Measurements from ENCODE around the gene FAM180B. TPM values are rescaled to one million over a fixed set of nuclear protein-coding genes. Genes with fewer than 3 reads are reported as not detected.

Gene FAM180B
- total and polyA plus RNA-seq, 2 of the 8 experiments (the other 6 are each of a cell fraction or from before 2014, with no cell fraction given) = 0.09 TPM; not detected in 1

- H3K4me1 ChIP-seq (replicated peaks in 1 of 4; ENCODE audit: control insufficient read depth in 3 of 4, insufficient read depth in 4 of 4, low read length in 3 of 4) = no peaks in the 10 kb centered on the region; a peak in 1 of 7 replicates
- WGBS, 2 experiments (ENCODE audit: extremely low coverage in 1 of 2, insufficient coverage in 1 of 2, insufficient read length in 1 of 2, insufficient replicate concordance in 2 of 2, low coverage in 1 of 2, low lambda C conversion rate in 2 of 2, missing lambda C conversion rate in 1 of 2) = 63% methylated on average over 5 of the region's 5 CpGs; no CpG with 5 or more reads in 1 of the 2 experiments
- H2BK20ac ChIP-seq (ENCODE audit: low read length) = no peak overlapping the region
- H2BK12ac ChIP-seq (ENCODE audit: low read depth, low read length) = no peak overlapping the region
- H3K4me2 ChIP-seq (ENCODE audit: insufficient read depth in 1 of 2, low read depth in 2 of 2, low read length in 2 of 2) = no peak overlapping the region
- no peak overlapping the region for H4K5ac ChIP-seq (ENCODE audit: insufficient read length, low read depth, low read length)
- no peak overlapping the region for H3K23ac ChIP-seq (ENCODE audit: insufficient read length)
- no peak overlapping the region for H3K14ac ChIP-seq (ENCODE audit: insufficient read length)
- H3K56ac ChIP-seq (replicated peaks; ENCODE audit: insufficient read length, low read depth, low read length) = no peak overlapping the region
- no peak overlapping the region for H4K91ac ChIP-seq (replicated peaks; ENCODE audit: insufficient read length, low read length)
- no peak overlapping the region for H4K8ac ChIP-seq (ENCODE audit: extremely low read depth, insufficient read depth, low read length)
- H3K4ac ChIP-seq (replicated peaks; ENCODE audit: insufficient read length, low read depth, low read length) = no peak overlapping the region
- no peaks in the 10 kb centered on the region for H3K23me2 ChIP-seq (ENCODE audit: low read depth, low read length)
- H2BK120ac ChIP-seq (replicated peaks; ENCODE audit: low read depth, low read length) = no peak overlapping the region
- no peaks in the 10 kb centered on the region for H4K20me1 ChIP-seq (replicated peaks in 1 of 2; ENCODE audit: control insufficient read depth in 1 of 2, insufficient read depth in 2 of 2, low read length in 2 of 2)
- no peak for FAIRE-seq
- no peaks in the 10 kb centered on the region for H3K79me1 ChIP-seq (ENCODE audit: low read depth, low read length)
- no peak overlapping the region for H3K4me3 ChIP-seq (ENCODE audit: extremely low read depth in 1 of 4, insufficient read depth in 2 of 4, low read depth in 3 of 4, low read length in 4 of 4)
- DNase-seq (ENCODE audit: low read depth in 1 of 2, low spot score in 2 of 2) = no peak
- no peaks in the 10 kb centered on the region; a peak in 1 of 8 replicates for H3K36me3 ChIP-seq (ENCODE audit: control insufficient read depth in 2 of 4, insufficient read depth in 4 of 4, low read length in 3 of 4)
- H2AFZ ChIP-seq (ENCODE audit: low read length) = no peak overlapping the region
- peak overlapping the region in 1 of 4 experiments; percentile 5; a peak in 1 of 7 replicates for H3K9ac ChIP-seq (replicated peaks in 1 of 4; ENCODE audit: extremely low read depth in 1 of 4, low read depth in 3 of 4, low read length in 3 of 4)
- H2BK5ac ChIP-seq (ENCODE audit: low read depth, low read length) = no peak overlapping the region
- no peaks in the 10 kb centered on the region for H3K27me3 ChIP-seq (replicated peaks in 1 of 4; ENCODE audit: control insufficient read depth in 3 of 4, extremely low read depth in 1 of 4, insufficient read depth in 3 of 4, low read length in 3 of 4)
- POLR2A ChIA-PET (ENCODE audit: partially characterized antibody) = interaction anchor here (0.6 to 2.9 kb wide), 5 partner anchors 9 to 23 kb away, joined by 3 to 14 read pairs (median 5); partner anchors contain the start of gene FAM180B
- no peaks in the 10 kb centered on the region for H3K79me2 ChIP-seq (ENCODE audit: control insufficient read depth in 1 of 2, insufficient read depth in 2 of 2, low read length in 2 of 2)
- H3K9me3 ChIP-seq (ENCODE audit: insufficient read depth in 2 of 2, low read depth in 1 of 2, low read length in 1 of 2) = no peaks in the 10 kb centered on the region
- CTCF ChIA-PET (ENCODE audit: partially characterized antibody) = interaction anchor here (0.9 to 3.7 kb wide), 4 partner anchors 10 to 54 kb away, joined by 3 to 17 read pairs (median 6); no protein-coding TSS in a partner anchor
- H3K18ac ChIP-seq (ENCODE audit: extremely low read depth, low read length) = no peak overlapping the region
- H3K27ac ChIP-seq (ENCODE audit: low read depth, low read length) = no peak overlapping the region
- no peak overlapping the region for H2AK5ac ChIP-seq (ENCODE audit: low read depth, low read length)
- no peak overlapping the region for H2BK15ac ChIP-seq (ENCODE audit: low read length)
- TF ChIP-seq KDM4A (IDR thresholded peaks at IDR 0.05; ENCODE audit: low read depth, low read length, severe bottlenecking) = no peak
- TF ChIP-seq SP4 (IDR thresholded peaks at IDR 0.05; ENCODE audit: low read length) = no peak
- TF ChIP-seq RNF2 (IDR thresholded peaks at IDR 0.05; ENCODE audit: borderline replicate concordance, low read depth, low read length, missing control alignments, poor library complexity, severe bottlenecking) = no peak
- TF ChIP-seq BRCA1 (IDR thresholded peaks at IDR 0.05; ENCODE audit: low read depth, low read length) = no peak
- no peak for TF ChIP-seq TAF7 (optimal IDR thresholded peaks at IDR 0.05; ENCODE audit: borderline replicate concordance, low read depth, low read length)
- no peak for TF ChIP-seq USF2 (IDR thresholded peaks at IDR 0.05; ENCODE audit: low read length)
- TF ChIP-seq EP300 (IDR thresholded peaks at IDR 0.05; ENCODE audit: borderline replicate concordance in 1 of 2, low read depth in 2 of 2, low read length in 2 of 2) = no peak
- no peak for TF ChIP-seq EZH2 (IDR thresholded peaks at IDR 0.05; ENCODE audit: low read depth, low read length, severe bottlenecking)
- TF ChIP-seq POLR2AphosphoS5 (IDR thresholded peaks at IDR 0.05; ENCODE audit: low read depth, low read length) = no peak; the same call in 1 of the 2 replicates
- TF ChIP-seq CTBP2 (IDR thresholded peaks at IDR 0.05; ENCODE audit: borderline replicate concordance, insufficient read depth, insufficient read length, low read length) = no peak
- no peak for TF ChIP-seq GTF2F1 (IDR thresholded peaks at IDR 0.05; ENCODE audit: borderline replicate concordance, low read depth, low read length)
- TF ChIP-seq BCL11A (IDR thresholded peaks at IDR 0.05; ENCODE audit: low read depth in 2 of 2, low read length in 2 of 2) = no peak
Observed at GRCh38 chr11:47606731-47607130, 20.3 kb downstream of the FAM180B start.
